ENCODE data around the gene GPX2. TPM values are rescaled to one million over a fixed set of nuclear protein-coding genes. Genes with fewer than 3 reads are reported as not detected.

The GPX2 gene
- total RNA-seq = not detected in 2 replicates

GRCh38 chr14:64942531-64943111 is at the start of gene GPX2:
Gene GPX2, minus strand, starts transcription at chr14:64942745. Its CDS starts 19 bp downstream, at chr14:64942726.

GRCh38 chr14:64986648-64987437 is 44.3 kb upstream of the GPX2 start, which contains the start of gene FNTB:
Gene FNTB, plus strand, starts transcription at chr14:64986895. Its CDS starts 59 bp downstream, at chr14:64986954.

GRCh38 chr14:64971943-64972791 is 29.6 kb upstream of the GPX2 start, which contains the start of gene RAB15:
Gene RAB15, minus strand, starts transcription at chr14:64972336. Its CDS starts 260 bp downstream, at chr14:64972076.

GRCh38 chr14:64914237-64915028 is 28.1 kb downstream of the GPX2 start, which contains the start of gene CHURC1:
Gene CHURC1, plus strand, starts transcription at chr14:64914455. Its CDS starts 41 bp downstream, at chr14:64914496.

Other genes starting within 250 kb of the GPX2 start
- 2.1 and 3.3 TPM in 2 replicates for gene PLEKHG3, start 238.3 kb downstream of the GPX2 start, total RNA-seq
- gene SPTB, start 62.8 kb downstream of the GPX2 start, total RNA-seq = under 0.01 TPM in 2 replicates
- gene CHURC1, start 28.3 kb downstream of the GPX2 start, total RNA-seq = 44.2 and 83.7 TPM in 2 replicates
- gene RAB15, start 29.6 kb upstream of the GPX2 start, total RNA-seq = 1.5 and 2.7 TPM in 2 replicates
- 9.6 and 11.1 TPM in 2 replicates for gene FNTB, start 44.1 kb upstream of the GPX2 start, total RNA-seq
- gene MAX, start 159.8 kb upstream of the GPX2 start, total RNA-seq = 33.2 and 34.5 TPM in 2 replicates